CD4-positive, alpha-beta T cell (primary cell): Measurements from ENCODE around the gene C4orf54. TPM values are rescaled to one million over a fixed set of nuclear protein-coding genes. Genes with fewer than 3 reads are reported as not detected.

Experiments
- ATAC-seq: fragments of 200-7000 bp; cut with Tn5 transposase; one replicate; pipeline ENCODE4 v1.10.0; 2022; ENCODE audit warnings: mild to moderate bottlenecking; ENCODE audit not compliant: poor library complexity
- CTCF ChIA-PET: fragments of 350-600 bp; sonication (Branson Sonifier 250); formaldehyde crosslinking; loops from one replicate; lab custom pipeline; 2021; ENCODE audit warnings: antibody characterized with exemption, inconsistent platforms; lab: Charles Lee
- POLR2A ChIA-PET: fragments of 350-600 bp; sonication (Branson Sonifier 250); formaldehyde crosslinking; loops from one replicate; lab custom pipeline; 2021; ENCODE audit warnings: antibody characterized with exemption, inconsistent platforms; lab: Charles Lee
- DNase-seq, 14 experiments: peaks; one replicate each; pipeline ENCODE4 v3.0.0-alpha.2; 2013 to 2020; ENCODE audit warnings: mixed read lengths in 2 of 14
- H3K27ac ChIP-seq, 2 donors: one replicate each; pipeline versions ENCODE4 v1.5.1 to v1.7.0; 2013; ENCODE audit warnings: low read length in 2 of 2, low read depth in 1 of 2, mild to moderate bottlenecking in 1 of 2
- H3K27me3 ChIP-seq, 2 experiments: 1 replicate in 1 of 2; 2 replicates in 1 of 2; pipeline versions ENCODE4 v1.6.1 to v1.7.0; 2013; ENCODE audit warnings: low read length in 2 of 2, control low read depth in 1 of 2, mild to moderate bottlenecking in 1 of 2, moderate library complexity in 1 of 2; ENCODE audit not compliant: insufficient read depth in 2 of 2, control insufficient read depth in 1 of 2
- H3K36me3 ChIP-seq: one replicate; pipeline ENCODE4 v1.6.1; 2013; ENCODE audit warnings: low read length, control low read depth; ENCODE audit not compliant: insufficient read depth
- H3K4me1 ChIP-seq: one replicate; pipeline ENCODE4 v1.6.1; 2013; ENCODE audit warnings: low read length, control low read depth; ENCODE audit not compliant: insufficient read depth
- H3K4me3 ChIP-seq: one replicate; pipeline ENCODE4 v1.5.1; 2013; ENCODE audit warnings: mild to moderate bottlenecking, low read length, moderate library complexity
- H3K9me3 ChIP-seq, 2 experiments: 1 replicate in 1 of 2; 2 replicates in 1 of 2; pipeline versions ENCODE4 v1.6.1 to v1.7.0; 2013; ENCODE audit warnings: low read length in 2 of 2, mild to moderate bottlenecking in 2 of 2, control low read depth in 1 of 2, moderate library complexity in 1 of 2; ENCODE audit not compliant: control insufficient read depth in 1 of 2, insufficient read depth in 1 of 2
- H3K27ac Mint-ChIP-seq: one replicate; pipeline ENCODE4 v1.8.0; 2020; ENCODE audit warnings: mixed read lengths
- H3K27me3 Mint-ChIP-seq: one replicate; pipeline ENCODE4 v1.8.0; 2021; ENCODE audit warnings: mixed read lengths
- H3K36me3 Mint-ChIP-seq: one replicate; pipeline ENCODE4 v1.8.0; 2021; ENCODE audit warnings: low read depth, mixed read lengths
- H3K4me1 Mint-ChIP-seq: one replicate; pipeline ENCODE4 v1.8.0; 2021; ENCODE audit warnings: low read depth, mixed read lengths
- H3K4me3 Mint-ChIP-seq: one replicate; pipeline ENCODE4 v1.8.0; 2020; ENCODE audit warnings: mild to moderate bottlenecking, mixed read lengths
- H3K9me3 Mint-ChIP-seq: one replicate; pipeline ENCODE4 v1.8.0; 2020; ENCODE audit warnings: mixed read lengths
- CTCF ChIP-seq: fragments of 200-600 bp; IDR thresholded peaks from one replicate; pipeline ENCODE4 v1.8.0; 2022; ENCODE audit warnings: antibody characterized with exemption, mild to moderate bottlenecking
- intact Hi-C, 2 experiments: fragments of 100-400 bp; cut with DNase I in 1 of 2; cut with micrococcal nuclease in 1 of 2; formaldehyde crosslinking; loops; one replicate each; pipeline versions ENCODE4 v1.15.1 to v1.9.0; 2023 to 2025; cut with DNase I, micrococcal nuclease
- total RNA-seq, 174 experiments: library from RNA in 2 of 174; stranded (reverse) in 2 of 174; gene quantifications; one replicate each; pipeline ENCODE4 v1.2.3 and lab custom pipeline; 2021 to 2026

The C4orf54 gene
- total RNA-seq, 2 experiments from 2014 or later, result not detected

GRCh38 chr4:99625369-99625768, 32.3 kb downstream of the C4orf54 start:
- CTCF ChIA-PET, result no interaction called here

GRCh38 chr4:99624141-99624719, 33.4 kb downstream of the C4orf54 start:
- POLR2A ChIA-PET, result interaction anchor here (0.6 kb wide), 1 partner anchor 192 kb away, joined by 3 read pairs; the partner anchor contains the start of gene DAPP1
- H3K27ac Mint-ChIP-seq, result no peak overlapping the region
- no peaks in the 10 kb centered on the region for H3K36me3 Mint-ChIP-seq
- CTCF ChIA-PET, result no interaction called here
- Histone ChIP-seq H3K4me3 (no peak overlapping the region), H3K9me3 (no peaks in the 10 kb centered on the region), H3K4me1 (no peaks in the 10 kb centered on the region), H3K27ac (no peak overlapping the region), H3K27me3 (no peaks in the 10 kb centered on the region), H3K36me3 (no peaks in the 10 kb centered on the region)
- no peak for ATAC-seq
- no peak for TF ChIP-seq CTCF
- H3K27me3 Mint-ChIP-seq, result peaks cover 12% of the 10 kb centered on the region
- no peak for DNase-seq
- no peaks in the 10 kb centered on the region for H3K9me3 Mint-ChIP-seq
- no peaks in the 10 kb centered on the region for H3K4me1 Mint-ChIP-seq
- no peak overlapping the region for H3K4me3 Mint-ChIP-seq
- intact Hi-C loops, result no loop called here

More at GRCh38 chr4:99625369-99625768, 32.3 kb downstream of the C4orf54 start:
- no peak for TF ChIP-seq CTCF
- peaks cover 17% of the 10 kb centered on the region for H3K27me3 Mint-ChIP-seq
- H3K27ac Mint-ChIP-seq, result no peak overlapping the region
- POLR2A ChIA-PET, result no interaction called here
- DNase-seq, result no peak
- H3K9me3 Mint-ChIP-seq, result no peaks in the 10 kb centered on the region
- Histone ChIP-seq H3K27ac (no peak overlapping the region), H3K4me3 (no peak overlapping the region), H3K9me3 (no peaks in the 10 kb centered on the region), H3K36me3 (no peaks in the 10 kb centered on the region), H3K4me1 (no peaks in the 10 kb centered on the region), H3K27me3 (no peaks in the 10 kb centered on the region)
- no peak for ATAC-seq
- H3K4me1 Mint-ChIP-seq, result no peaks in the 10 kb centered on the region
- H3K4me3 Mint-ChIP-seq, result no peak overlapping the region
- intact Hi-C loops, result no loop called here
- no peaks in the 10 kb centered on the region for H3K36me3 Mint-ChIP-seq

- no peaks in the 10 kb centered on the region for H3K36me3 ChIP-seq
- Mint-ChIP-seq H3K4me3 (no peak overlapping the region), H3K36me3 (no peaks in the 10 kb centered on the region), H3K9me3 (no peaks in the 10 kb centered on the region), H3K27ac (no peak overlapping the region), H3K27me3 (peaks cover 9% of the 10 kb centered on the region), H3K4me1 (no peaks in the 10 kb centered on the region)
- intact Hi-C loops, result no loop called here
- H3K27me3 ChIP-seq, result no peaks in the 10 kb centered on the region
- DNase-seq (no peak), ATAC-seq (no peak)
- ChIA-PET CTCF (interaction anchor here (1.0 kb wide), 1 partner anchor 10 kb away, joined by 3 read pairs; no protein-coding TSS in a partner anchor), POLR2A (no interaction called here)
- no peak for TF ChIP-seq CTCF
- H3K27ac ChIP-seq, result no peak overlapping the region
- H3K4me1 ChIP-seq, result no peaks in the 10 kb centered on the region
- no peak overlapping the region for H3K4me3 ChIP-seq
- H3K9me3 ChIP-seq, result no peaks in the 10 kb centered on the region
Observed at GRCh38 chr4:99622341-99622740, 35.3 kb downstream of the C4orf54 start.
